Epithelial cell of proximal tubule (primary cell): ENCODE data around the gene GAS6. TPM values are rescaled to one million over a fixed set of nuclear protein-coding genes. Genes with fewer than 3 reads are reported as not detected.
"Not testable (repeated sequence)": the region's sequence is repeated elsewhere in the genome, so short reads cannot be mapped to it uniquely, and the experiment has no call there.

Experiments
- DNase-seq: peaks from one replicate; pipeline ENCODE4 v3.0.0-alpha.2; 2011; ENCODE audit warnings: low read depth
- H3K4me3 ChIP-seq: 2 replicates; pipeline ENCODE4 v1.5.1; 2011; ENCODE audit warnings: low read depth, mild to moderate bottlenecking, low read length
- CTCF ChIP-seq: conservative IDR thresholded peaks from 2 replicates; pipeline ENCODE4 v1.5.1; 2012; ENCODE audit warnings: low read depth, mild to moderate bottlenecking, low read length
- total RNA-seq: library from RNA; depleted of rRNA; stranded (reverse); fragments of >200 nt; gene quantifications from 2 replicates; pipeline ENCODE4 v1.2.3, GENCODE V29; 2015

The GAS6 gene
- total RNA-seq, result 127 and 142 TPM in 2 replicates

- peak within 1 kb of the TSS; percentile 76 for H3K4me3 ChIP-seq
- TF ChIP-seq CTCF, result no peak
- no peak for DNase-seq
Observed at GRCh38 chr13:113863524-113864272, at the start of gene GAS6. Gene GAS6, minus strand, starts transcription at chr13:113864076. Its CDS starts 156 bp downstream, at chr13:113863920.

GRCh38 chr13:113913408-113913807 lies 49.5 kb upstream of the GAS6 start:
- not testable (repeated sequence) for DNase-seq, H3K4me3 ChIP-seq

GRCh38 chr13:113912596-113912995 lies 48.7 kb upstream of the GAS6 start:
- no peak for TF ChIP-seq CTCF
- no peak for DNase-seq
- no peak overlapping the region for H3K4me3 ChIP-seq

GRCh38 chr13:113907635-113908617 lies 44.0 kb upstream of the GAS6 start:
- no peak overlapping the region for H3K4me3 ChIP-seq
- TF ChIP-seq CTCF, result no peak
- DNase-seq, result no peak

- no peak overlapping the region for H3K4me3 ChIP-seq
- no peak for TF ChIP-seq CTCF
- DNase-seq, result no peak
Observed at GRCh38 chr13:113906571-113906970, 42.7 kb upstream of the GAS6 start.

GRCh38 chr13:113905942-113906341 lies 42.1 kb upstream of the GAS6 start:
- TF ChIP-seq CTCF, result no peak
- DNase-seq, result no peak

GRCh38 chr13:113905018-113905417 lies 41.1 kb upstream of the GAS6 start:
- no peak overlapping the region for H3K4me3 ChIP-seq
- TF ChIP-seq CTCF, result no peak
- DNase-seq, result no peak

More at GRCh38 chr13:113905942-113906341, 42.1 kb upstream of the GAS6 start:
- H3K4me3 ChIP-seq, result no peak overlapping the region
